Measurements from ENCODE around the gene MT1HL1.
"Not testable (repeated sequence)": the region's sequence is repeated elsewhere in the genome, so short reads cannot be mapped to it uniquely, and the experiment has no call there.

The MT1HL1 gene

DNA sequence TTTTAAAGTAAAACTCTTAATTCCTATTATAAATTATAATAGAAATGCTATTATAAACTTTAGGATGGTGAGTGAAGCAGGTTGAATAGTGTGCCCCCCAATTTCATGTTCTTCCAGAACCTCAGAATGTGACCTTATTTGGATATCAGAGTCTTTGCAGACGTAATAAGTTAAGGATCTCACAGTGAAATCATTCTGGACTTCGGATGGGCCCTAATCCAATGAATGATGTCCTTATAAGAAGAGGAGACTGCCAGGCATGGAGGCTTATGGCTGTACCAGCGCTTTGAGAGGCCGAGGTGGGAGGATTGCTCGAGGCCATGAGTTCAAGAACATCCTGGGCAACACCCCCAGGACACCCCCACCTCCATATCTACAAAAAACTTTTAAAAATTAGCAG is 9.4 kb upstream of the MT1HL1 start:
- DNase-seq: no peak

DNA sequence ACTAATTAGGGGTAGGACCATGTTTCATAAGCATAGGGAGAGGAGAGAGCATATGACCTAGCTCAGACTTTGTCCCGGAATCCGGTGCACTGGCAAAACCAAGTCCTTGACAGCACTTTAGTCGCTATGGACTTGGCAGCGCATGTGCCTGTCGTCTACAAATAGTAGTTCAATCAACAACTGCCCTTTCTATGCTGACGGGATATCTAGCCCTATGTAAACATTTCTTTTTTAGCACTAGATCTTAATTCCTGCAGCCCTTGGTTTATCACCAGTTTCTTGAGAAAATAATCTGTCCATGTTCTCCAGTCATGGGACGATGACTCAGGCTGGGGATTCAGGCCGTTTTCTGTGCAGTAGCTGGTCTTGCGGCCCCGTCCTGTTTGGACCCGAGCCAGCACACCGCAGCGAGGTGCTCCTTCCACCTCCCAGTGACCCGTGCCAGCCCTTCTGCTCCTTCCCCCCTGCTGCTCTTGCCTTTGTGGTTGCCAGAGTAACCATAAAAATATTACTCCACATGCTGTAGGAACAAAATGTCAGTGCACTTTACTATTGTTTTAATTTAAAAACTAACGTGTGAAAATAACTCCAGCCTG is 8.6 kb upstream of the MT1HL1 start:
- DNase-seq: no peak

DNA sequence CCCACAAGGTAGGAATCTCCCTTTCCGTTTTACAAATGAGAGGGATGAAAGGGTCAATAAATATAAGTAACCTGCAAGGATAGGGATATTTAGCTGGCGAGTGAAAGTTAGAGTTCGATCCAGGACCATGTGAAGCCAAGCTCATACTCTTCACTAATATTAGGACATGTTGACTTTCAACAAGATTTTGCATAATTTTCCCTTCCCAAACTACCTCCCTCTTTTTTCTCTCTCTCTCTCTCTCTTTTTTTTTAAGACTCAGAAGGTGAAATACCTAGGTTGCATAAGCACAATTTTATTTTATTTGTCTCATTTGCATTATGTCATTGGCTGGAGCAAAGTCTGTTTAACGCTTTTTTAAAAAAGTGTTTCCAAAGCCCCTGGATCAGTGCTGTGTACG is 8.1 kb upstream of the MT1HL1 start:
- no peak for DNase-seq

DNA sequence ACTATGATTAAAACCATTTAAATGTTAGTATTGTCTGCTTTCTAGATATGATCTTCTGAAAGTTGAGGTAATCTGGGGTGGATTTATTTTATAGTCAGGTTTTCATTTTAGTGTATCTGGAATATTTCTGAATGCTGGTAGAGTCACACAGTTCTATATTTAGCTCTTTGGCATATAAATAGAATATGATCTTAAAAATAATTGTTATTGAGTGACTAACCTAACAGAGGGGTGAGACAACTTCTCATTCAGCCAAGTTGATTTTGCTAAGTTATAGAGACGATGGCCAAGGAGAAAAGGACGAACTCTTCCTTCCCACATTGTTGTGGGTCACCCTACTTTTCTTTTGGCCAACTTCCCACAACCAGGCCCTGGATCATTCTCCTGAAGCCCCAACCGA is 7.2 kb upstream of the MT1HL1 start:
- DNase-seq: no peak

DNA sequence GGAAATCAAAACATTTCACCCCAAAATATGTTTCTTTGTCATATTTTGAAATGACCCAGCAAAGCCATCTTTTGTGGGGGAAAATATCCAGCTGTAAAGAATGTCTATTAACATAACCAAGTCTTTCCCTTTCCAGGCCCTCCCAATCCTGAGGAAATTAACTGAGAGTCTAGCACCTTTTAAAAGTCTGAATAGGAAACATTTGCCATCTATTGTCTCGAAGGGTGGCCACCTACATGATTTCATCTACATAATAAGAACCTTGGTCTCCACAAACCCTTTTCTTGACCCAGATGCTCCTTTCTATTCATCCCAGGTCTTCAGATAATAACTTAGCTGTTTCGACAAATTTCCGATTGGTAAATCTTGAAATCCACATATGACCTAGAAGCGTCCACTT is 5.4 kb upstream of the MT1HL1 start:
- no peak for DNase-seq

DNA sequence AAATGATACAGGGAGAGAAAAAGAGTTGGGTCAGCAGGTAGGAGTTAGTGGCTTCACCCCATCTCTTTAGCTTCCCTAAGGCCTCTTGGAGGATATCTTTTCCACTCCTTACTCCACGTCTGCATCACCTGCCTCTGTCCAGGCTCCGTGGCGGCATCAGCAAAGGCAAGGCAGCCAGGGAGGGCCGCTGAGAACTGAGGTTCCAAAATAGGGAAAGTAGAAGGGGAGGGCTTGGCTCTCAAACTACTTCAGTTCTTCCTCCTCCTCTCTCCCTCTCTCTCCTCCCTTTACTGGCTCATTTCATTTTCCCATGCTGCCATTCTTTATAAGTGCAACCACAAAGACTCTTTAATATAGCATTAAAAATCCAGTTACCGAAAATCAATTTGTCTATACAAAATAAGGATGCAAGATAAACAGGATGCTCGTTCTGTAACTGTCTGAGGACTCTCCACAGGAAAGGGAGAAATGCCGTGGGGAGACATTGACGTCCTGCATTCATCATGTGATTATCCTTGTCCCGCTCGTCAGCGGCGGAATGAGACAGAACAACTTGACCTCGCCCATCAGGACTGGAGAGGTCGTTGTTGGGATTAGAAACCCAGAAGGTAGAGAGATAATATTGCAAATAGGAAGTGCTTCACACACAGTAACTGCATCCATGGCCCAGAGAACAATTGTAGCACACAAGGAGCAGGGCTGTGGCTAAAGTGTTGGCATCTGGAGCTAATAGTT is 3.1 kb upstream of the MT1HL1 start:
- DNase-seq: no peak

DNA sequence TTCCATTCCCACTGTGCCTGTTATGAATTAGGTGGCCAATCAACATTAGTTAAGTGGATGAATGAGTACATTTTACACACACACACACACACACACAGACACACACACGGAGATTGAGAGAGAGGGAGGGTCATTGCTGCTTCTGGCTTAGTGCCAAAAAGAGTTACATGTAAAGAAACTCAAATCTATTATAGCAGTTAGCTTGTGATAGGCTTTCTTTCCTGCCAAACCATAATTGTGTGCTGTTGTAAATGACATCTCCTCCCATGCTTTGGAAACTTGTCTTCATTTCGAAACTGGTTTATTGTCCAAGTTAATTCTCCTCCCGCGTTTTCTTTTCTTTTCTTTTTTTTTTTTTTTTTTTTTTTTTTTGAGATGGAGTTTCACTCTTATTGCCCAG is 1.4 kb upstream of the MT1HL1 start:
- no peak for DNase-seq

DNA sequence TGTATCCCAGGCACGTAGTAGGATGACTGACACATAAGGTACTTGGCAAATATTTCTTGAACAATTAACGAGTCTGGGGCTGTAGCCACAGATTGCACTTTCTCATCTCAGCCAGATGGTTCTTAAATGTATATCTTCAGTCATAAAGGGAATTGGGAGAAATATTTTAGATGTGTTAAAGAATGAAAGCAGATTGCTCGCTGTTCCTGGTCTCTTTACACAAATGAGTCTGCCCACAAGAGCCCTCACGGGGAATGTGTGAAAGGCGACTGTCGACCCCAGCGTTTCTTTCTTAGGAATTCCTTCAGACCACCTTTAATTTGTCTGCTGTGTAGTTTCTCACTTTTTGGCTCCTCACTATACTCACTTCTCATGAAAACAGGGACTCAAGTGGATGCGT is 725 bp downstream of the MT1HL1 start:
- no peak for DNase-seq

DNA sequence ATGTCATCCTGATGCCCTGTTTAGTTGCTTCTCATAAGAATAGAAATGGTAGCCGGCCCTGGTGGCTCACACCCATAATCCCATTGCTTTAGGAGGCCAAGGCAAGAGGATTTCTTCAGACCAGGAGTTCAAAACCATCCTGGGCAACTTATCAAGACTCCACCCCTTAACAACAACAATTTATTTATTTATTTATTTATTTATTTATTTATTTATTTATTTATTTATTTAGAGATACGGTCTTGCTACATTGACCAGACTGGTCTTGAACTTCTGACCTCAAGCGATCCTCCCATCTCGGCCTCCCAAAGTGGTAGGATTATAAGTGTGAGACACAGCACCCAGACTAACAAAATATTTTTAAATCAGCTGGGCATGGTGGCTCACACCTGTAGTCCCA is 4.0 kb downstream of the MT1HL1 start:
- no peak for DNase-seq

DNA sequence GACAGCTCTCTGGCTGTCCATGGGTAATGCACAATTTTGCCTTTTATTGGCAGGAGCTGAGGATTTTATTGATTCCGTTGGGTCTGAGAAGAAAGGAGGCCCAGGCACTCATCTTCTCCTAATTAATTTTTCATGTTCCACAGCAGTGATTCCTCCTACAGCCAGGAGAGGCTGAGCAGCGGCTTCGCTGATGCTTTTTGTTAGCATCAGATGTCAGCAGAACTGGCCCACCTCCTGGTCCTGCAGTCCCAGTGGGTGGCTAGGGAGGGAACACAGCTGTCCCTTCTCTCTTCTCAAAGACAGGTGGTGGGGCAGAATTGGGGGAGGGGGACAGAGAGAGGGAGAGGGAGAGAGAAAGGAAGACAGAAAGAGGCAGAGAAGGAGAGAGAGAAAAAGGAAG is 5.7 kb downstream of the MT1HL1 start:
- no peak for DNase-seq

DNA sequence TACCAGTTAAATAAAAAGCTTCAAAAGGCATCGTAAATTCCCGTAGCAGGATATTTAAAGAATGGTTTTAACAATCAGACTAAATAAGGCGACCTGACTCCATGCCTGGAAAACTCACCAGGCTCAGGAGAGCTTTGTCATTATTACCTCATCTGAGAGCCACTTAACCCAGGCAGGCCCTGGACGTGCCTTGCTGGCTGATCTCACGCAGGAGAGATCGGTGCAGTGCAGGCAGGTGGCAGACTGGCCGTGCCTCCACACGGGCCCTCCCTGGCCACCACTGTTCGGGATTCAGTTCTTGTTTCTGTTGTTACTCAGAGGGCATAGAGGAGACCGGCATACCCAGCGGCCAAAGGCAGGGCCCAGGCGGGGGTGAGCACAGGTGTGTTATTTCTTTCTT is 6.4 kb downstream of the MT1HL1 start:
- DNase-seq: no peak

DNA sequence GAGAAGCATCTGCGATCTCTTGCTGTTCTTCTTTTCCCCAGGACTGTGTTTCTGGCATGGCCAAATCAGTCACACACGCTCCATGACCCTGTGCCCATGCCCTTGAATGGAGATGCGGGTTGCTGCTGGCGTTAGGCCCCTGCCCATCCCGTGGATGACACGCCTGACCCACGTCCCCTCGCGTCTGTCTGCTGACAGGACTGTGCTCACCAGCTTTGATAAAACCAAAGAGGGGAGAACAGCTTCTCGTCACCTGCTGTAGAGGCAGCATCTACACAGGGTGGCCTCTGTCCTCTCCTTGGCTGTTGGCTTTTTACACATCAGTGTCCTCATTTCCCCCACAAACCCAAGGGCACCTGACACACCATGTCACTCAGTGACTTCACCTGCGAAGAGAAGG is 6.9 kb downstream of the MT1HL1 start:
- no peak for DNase-seq

DNA sequence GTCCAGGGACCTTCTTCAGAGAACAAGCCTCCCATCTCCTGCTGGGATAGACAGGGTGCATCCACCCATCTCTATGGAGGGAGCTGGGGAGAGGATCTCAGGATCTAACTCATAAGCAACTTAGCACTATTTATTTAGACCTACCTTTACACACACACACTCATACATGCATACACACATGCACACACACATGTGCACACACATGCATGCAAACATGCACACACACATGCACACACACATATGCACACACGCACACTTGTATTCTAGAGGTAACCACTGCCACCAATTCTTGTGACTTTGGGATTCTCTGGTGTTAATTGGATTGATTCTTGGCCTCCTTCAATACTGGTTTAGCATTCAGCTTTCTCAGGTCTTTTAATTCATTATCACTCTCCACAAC is 9.8 kb downstream of the MT1HL1 start:
- no peak for DNase-seq

DNA sequence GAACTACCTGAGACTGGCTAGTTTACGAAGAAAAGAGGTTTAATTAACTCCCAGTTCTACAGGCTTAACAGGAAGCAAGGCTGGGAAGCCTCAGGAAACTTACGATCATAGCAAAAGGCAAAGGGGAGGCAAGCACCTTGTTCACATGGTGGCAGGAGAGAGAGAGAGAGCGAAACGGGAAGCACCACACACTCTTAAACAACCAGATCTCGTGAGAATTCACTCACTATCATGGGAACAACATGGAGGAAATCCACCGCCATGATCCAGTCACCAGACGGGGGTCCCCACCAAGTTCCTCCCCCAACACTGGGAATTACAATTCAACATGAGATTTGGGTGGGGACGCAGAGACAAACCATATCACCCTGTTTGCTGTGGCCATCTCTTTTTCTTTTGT is 11.8 kb downstream of the MT1HL1 start:
- no peak for DNase-seq

DNA sequence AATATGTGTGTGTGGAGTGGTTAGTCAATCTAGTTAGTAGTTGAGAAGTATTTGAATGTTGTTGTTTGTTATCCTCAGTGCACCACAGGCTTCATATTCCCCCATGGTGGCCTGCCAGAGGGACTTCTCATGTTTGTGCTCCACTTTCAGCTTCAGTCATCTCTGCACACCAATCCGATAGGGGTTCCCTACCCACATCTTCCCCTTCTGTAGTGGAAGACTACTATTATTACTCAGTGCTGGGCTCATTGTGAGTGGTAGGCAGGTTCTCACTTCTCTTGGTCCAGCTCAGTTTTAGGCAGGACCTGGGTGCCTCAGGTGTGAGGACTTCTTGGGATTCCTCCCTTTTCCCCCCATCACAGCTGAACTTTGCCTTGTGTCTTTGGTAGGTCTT is 14.2 kb downstream of the MT1HL1 start:
- no peak for DNase-seq

DNA sequence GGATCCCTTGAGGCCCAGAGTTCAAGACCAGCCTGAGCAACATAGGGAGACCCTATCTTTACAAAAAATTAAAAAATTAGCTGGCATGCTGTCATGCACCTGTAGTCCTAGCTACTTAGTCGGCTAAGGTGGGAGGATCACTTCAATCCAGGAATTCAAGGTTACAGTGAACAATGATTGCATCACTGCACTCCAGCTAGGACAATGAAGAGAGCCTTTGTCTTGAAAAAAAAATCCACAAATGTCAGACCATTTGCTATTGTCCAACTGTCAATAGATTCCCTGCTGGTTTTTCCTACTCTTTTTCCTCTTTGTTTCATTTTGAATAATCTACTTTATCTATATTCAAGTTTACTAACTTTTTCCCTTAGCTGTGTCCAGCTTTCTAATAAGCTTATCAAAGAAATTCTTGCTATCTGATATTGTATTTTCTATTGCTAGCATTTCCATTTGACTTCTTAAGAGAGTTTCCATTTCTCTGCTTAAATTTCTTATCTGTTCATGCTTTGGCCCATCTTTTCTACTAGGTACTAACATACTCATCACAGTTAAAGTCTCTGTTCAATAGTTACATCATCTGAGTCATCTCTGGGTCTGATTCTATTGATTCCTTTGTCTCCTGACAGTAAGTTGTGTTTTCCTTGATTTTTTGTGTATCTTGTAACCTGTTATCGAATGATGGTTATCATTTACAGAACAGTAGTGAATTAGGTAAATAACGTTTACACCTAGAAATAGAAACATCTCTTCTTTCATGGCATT is 14.8 kb downstream of the MT1HL1 start:
- DNase-seq: no peak

DNA sequence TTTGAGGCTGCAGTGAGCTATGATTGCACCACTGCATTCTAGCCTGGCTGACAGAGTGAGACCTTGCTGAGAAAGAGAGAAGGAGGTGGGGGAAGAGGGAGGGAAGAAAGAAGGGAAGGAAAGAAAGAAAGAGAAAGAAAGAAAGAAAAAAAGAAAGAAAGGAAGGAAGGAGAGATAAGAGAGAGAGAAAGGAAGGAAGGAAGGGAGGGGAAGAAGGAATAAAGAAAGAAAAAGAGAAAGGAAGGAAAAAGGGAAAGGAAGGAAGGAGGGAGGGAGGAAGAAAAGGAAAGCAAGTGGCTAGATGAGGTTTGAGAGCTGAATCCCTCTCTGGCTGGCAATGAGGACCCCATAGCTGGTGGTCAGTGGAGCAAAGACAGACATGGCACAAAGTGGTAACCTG is 20.4 kb downstream of the MT1HL1 start:
- no peak for DNase-seq

DNA sequence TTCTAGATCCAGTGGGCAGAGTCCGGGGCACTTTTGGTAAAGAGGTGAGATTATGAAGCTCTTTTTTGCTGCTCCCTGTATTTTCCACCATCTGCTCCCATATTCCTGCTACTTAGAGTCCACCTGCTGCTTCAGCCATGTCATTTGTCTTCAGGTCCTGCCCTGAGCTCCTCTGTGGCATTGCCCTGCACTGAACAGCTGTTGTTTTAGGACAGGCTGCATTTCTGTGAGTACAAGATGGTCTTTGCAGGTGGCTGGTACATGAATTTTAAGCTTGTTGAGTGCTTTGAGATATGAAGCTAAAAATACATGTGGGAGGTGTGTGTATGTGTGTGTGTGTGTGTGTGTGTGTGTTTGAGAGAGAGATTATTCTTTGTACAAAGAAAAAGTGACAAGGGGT is 21.9 kb downstream of the MT1HL1 start:
- no peak for DNase-seq

DNA sequence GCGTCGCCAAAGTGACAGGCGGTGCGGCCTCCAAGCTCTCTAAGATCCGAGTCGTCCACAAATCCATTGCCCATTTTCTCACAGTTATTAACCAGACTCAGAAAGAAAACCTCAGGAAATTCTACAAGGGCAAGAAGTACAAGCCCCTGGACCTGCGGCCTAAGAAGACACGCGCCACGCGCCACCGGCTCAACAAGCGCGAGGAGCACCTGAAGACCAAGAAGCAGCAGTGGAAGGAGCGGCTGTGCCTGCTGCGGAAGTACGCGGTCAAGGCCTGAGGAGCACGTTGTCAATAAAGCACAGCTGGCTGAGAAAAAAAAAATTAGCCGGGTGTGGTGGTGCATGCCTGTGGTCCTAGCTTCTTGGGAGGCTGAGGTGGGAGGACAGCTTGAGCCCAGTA is 22.8 kb downstream of the MT1HL1 start:
- DNase-seq: not testable (repeated sequence)

DNA sequence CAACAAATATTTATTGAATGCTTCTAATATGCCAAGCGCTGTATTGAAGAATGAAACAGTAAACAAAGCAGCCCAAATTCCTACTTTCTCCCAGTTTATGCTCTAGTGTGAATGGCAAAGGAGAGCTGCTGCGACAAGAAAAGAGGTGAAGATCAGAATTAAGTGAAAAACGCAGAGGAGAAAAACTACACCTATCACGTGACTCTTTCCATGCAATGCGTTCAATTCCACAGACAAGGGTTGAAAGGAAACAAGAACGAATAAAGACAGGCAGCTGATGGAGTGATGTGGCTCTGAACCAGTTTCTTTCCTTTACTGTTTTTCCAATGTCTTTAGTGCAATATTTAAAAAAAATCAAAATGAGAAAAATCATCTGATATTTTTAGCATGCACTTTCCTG is 23.6 kb downstream of the MT1HL1 start:
- DNase-seq: no peak

DNA sequence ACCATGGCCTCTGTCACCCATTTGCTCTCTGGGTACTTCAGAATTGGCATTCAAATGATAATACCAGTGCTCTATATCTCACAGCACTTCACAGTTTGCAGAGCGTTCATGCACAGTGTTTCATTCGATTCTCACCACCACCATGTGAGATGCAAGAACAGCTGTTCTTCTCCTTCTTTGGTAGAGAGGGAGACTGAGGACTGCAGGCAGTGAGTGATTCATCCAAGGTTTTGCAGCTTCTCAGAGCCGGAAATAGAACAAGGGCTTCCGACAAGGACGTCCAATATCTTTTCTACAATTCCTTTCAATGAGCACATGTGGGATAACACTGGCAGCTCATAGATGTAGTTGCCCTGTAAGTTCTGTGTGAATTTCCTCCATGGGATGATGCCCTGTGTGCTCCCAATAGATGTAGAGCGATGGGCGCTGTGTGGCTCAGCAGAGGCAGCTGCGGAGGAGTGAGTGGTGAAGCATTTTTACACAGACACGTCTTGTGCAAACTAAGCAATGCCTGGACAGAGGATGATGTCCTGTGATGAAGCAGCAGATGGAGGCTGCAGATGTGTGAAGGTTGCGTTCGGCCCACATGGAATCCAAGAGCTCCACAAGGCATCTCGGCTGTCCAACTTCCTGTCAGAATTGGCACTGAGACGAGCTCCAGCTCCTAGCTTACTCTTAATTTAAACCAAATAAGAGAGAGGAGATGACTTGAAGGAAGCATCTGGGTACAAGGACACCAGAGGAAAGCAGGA is 24.9 kb downstream of the MT1HL1 start:
- no peak for DNase-seq

DNA sequence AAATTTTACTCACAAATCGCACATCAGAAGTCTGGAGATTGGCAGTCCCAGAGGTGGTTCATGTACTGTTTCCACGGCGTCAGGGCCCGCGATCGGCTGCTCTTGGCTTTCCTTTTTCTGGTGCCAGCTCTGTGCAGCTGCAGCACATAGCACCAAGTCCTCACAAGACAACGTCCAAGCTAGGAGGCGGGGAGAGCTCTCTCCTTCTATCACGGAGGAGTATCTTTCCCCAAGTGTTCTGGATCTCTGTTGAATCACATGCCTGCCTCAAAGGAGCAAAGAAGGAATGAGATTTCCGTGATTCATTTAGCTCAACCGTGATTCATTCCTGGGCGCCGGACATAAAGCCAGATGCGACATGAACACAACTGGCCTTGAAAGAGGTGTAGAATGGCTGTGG is 25.5 kb downstream of the MT1HL1 start:
- DNase-seq: no peak

DNA sequence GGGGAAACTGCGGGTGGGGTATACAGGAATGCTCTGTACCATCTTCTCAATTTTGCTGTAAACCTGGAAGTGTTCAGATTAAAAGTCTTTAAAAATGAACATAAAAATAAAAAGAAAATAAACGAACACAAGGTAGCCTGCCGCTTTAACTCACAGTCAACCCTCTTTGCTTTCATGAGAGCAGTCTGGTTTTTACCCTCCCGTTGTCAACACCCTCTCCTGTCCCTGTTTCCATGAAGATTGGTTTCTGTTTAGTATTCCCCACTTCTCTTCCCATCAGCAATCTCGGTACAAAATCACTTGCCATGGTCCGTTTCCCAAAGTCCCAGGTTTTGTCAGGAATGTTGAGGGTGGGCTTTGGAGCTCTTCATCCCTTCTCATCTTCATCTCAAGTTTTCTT is 28.8 kb downstream of the MT1HL1 start:
- DNase-seq: no peak

DNA sequence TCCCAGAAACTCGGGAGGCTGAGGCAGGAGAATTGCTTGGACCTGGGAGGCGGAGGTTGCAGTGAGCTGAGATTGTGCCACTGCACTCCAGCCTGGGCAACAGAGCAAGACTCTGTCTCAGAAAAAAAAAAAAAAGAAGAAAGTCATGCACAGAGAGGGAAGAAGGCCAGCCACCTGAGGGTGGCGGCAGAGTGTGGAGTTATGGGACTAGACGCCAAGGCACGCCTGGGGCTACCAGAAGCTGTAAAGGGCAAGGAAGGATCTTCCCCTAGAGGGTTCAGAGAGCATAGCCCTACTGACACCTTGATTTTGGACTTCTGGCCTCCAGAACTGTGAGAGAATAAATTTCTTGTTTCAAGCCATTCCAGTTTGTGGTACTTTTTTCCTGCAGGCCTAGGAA is 30.2 kb downstream of the MT1HL1 start:
- DNase-seq: not testable (repeated sequence)
